ENCODE results near the gene PAPPA2. TPM values are rescaled to one million over a fixed set of nuclear protein-coding genes. Genes with fewer than 3 reads are reported as not detected.

PAPPA2 gene
- total RNA-seq, 2 experiments from 2014 or later = 0.19 TPM; not detected in 1

GRCh38 chr1:176546825-176547224 lies 83.8 kb downstream of the PAPPA2 start:
- CTCF ChIA-PET (ENCODE audit: unreplicated experiment) = no interaction called here
- intact Hi-C loops (cut with micrococcal nuclease; ENCODE audit: unreplicated experiment) = no loop called here

GRCh38 chr1:176551146-176551545 lies 88.2 kb downstream of the PAPPA2 start:
- Histone ChIP-seq H2AFZ (ENCODE audit: low read length) (no peak overlapping the region), H3K4me1 (ENCODE audit: insufficient read depth, low read length, poor library complexity, severe bottlenecking) (no peaks in the 10 kb centered on the region), H4K20me1 (ENCODE audit: insufficient read depth, low read length) (no peaks in the 10 kb centered on the region), H3K4me2 (ENCODE audit: low read length) (no peak overlapping the region), H3K9me2 (ENCODE audit: insufficient read depth, low read length) (no peaks in the 10 kb centered on the region), H3K79me2 (ENCODE audit: insufficient read depth, low read depth, low read length) (no peaks in the 10 kb centered on the region), H3K27ac (ENCODE audit: low read depth, low read length, poor library complexity, severe bottlenecking) (no peak overlapping the region), H3K36me3 (ENCODE audit: insufficient read depth, low read length) (no peaks in the 10 kb centered on the region), H3K4me3 (ENCODE audit: low read depth, low read length, poor library complexity, severe bottlenecking) (no peak overlapping the region), H3K9me3 (ENCODE audit: low read length) (no peaks in the 10 kb centered on the region)
- ChIA-PET POLR2A (no interaction called here), CTCF (ENCODE audit: unreplicated experiment) (no interaction called here)
- DNase-seq (ENCODE audit: low spot score) = no peak
- intact Hi-C loops (cut with micrococcal nuclease; ENCODE audit: unreplicated experiment) = no loop called here
- no peak for TF ChIP-seq EZH2phosphoT487 (IDR thresholded peaks at IDR 0.05; ENCODE audit: borderline replicate concordance, low read depth, low read length)
- no peak for TF ChIP-seq CTCF (conservative IDR thresholded peaks at IDR 0.05; ENCODE audit: low read length)
- BruUV-seq (replicated peaks) = no TSS peak

More at GRCh38 chr1:176546825-176547224, 83.8 kb downstream of the PAPPA2 start:
- Histone ChIP-seq H3K27ac (ENCODE audit: low read depth, low read length, poor library complexity, severe bottlenecking) (no peak overlapping the region), H3K79me2 (ENCODE audit: insufficient read depth, low read depth, low read length) (no peaks in the 10 kb centered on the region), H4K20me1 (ENCODE audit: insufficient read depth, low read length) (no peaks in the 10 kb centered on the region), H3K36me3 (ENCODE audit: insufficient read depth, low read length) (no peaks in the 10 kb centered on the region), H3K4me1 (ENCODE audit: insufficient read depth, low read length, poor library complexity, severe bottlenecking) (no peaks in the 10 kb centered on the region), H3K4me2 (ENCODE audit: low read length) (no peak overlapping the region), H3K9me2 (ENCODE audit: insufficient read depth, low read length) (no peaks in the 10 kb centered on the region), H2AFZ (ENCODE audit: low read length) (no peak overlapping the region), H3K9me3 (ENCODE audit: low read length) (no peaks in the 10 kb centered on the region), H3K4me3 (ENCODE audit: low read depth, low read length, poor library complexity, severe bottlenecking) (no peak overlapping the region)
- no peak for TF ChIP-seq CTCF (conservative IDR thresholded peaks at IDR 0.05; ENCODE audit: low read length)
- POLR2A ChIA-PET = interaction anchor here (0.7 kb wide), 1 partner anchor 301 kb away, joined by 5 read pairs; no protein-coding TSS in a partner anchor
- no TSS peak for BruUV-seq (replicated peaks)
- DNase-seq (ENCODE audit: low spot score) = no peak

- Histone ChIP-seq H3K9me2 (ENCODE audit: insufficient read depth, low read length) (no peaks in the 10 kb centered on the region), H3K9me3 (ENCODE audit: low read length) (no peaks in the 10 kb centered on the region), H3K27ac (ENCODE audit: low read depth, low read length, poor library complexity, severe bottlenecking) (no peak overlapping the region), H3K4me1 (ENCODE audit: insufficient read depth, low read length, poor library complexity, severe bottlenecking) (no peaks in the 10 kb centered on the region), H2AFZ (ENCODE audit: low read length) (no peak overlapping the region), H3K79me2 (ENCODE audit: insufficient read depth, low read depth, low read length) (no peaks in the 10 kb centered on the region), H3K4me3 (ENCODE audit: low read depth, low read length, poor library complexity, severe bottlenecking) (no peak overlapping the region), H3K4me2 (ENCODE audit: low read length) (no peak overlapping the region), H3K36me3 (ENCODE audit: insufficient read depth, low read length) (no peaks in the 10 kb centered on the region), H4K20me1 (ENCODE audit: insufficient read depth, low read length) (no peaks in the 10 kb centered on the region)
- ChIA-PET POLR2A (interaction anchor here (0.7 to 0.9 kb wide), 2 partner anchors 12 to 819 kb away, joined by 3 to 5 read pairs; no protein-coding TSS in a partner anchor), CTCF (ENCODE audit: unreplicated experiment) (no interaction called here)
- DNase-seq (ENCODE audit: low spot score) = no peak
- TF ChIP-seq CTCF (conservative IDR thresholded peaks at IDR 0.05; ENCODE audit: low read length) (no peak), EZH2phosphoT487 (IDR thresholded peaks at IDR 0.05; ENCODE audit: borderline replicate concordance, low read depth, low read length) (no peak)
- intact Hi-C loops (cut with micrococcal nuclease; ENCODE audit: unreplicated experiment) = no loop called here
- BruUV-seq (replicated peaks) = no TSS peak
Observed at GRCh38 chr1:176552217-176552991, 89.4 kb downstream of the PAPPA2 start.

Measured in OCI-LY7 (cell line).